Measurements from ENCODE around the gene VPS26C.

VPS26C gene

DNA sequence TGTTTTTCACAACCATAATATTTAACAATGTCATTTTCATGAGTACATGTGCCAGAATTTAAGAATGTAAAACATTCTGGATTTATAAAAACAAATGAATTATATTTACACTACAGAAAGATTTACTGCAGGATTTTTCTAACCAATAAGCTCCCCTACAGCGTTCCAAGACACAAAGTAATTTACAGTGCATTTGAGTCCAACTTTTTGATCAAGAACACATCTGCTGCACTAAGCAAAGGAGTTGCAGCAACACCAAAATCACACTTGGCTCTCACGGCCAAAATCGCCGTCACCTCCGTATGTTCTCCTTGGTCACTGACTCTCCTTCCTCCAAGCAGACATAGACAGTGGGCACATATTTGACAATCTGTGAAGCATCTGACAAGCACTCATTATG is 7.7 kb downstream of the VPS26C start:
- no peak overlapping the region for H3K27ac ChIP-seq
- no peak for TF ChIP-seq ZFX (IDR thresholded peaks at IDR 0.05)
- TF ChIP-seq, protein P1, sequence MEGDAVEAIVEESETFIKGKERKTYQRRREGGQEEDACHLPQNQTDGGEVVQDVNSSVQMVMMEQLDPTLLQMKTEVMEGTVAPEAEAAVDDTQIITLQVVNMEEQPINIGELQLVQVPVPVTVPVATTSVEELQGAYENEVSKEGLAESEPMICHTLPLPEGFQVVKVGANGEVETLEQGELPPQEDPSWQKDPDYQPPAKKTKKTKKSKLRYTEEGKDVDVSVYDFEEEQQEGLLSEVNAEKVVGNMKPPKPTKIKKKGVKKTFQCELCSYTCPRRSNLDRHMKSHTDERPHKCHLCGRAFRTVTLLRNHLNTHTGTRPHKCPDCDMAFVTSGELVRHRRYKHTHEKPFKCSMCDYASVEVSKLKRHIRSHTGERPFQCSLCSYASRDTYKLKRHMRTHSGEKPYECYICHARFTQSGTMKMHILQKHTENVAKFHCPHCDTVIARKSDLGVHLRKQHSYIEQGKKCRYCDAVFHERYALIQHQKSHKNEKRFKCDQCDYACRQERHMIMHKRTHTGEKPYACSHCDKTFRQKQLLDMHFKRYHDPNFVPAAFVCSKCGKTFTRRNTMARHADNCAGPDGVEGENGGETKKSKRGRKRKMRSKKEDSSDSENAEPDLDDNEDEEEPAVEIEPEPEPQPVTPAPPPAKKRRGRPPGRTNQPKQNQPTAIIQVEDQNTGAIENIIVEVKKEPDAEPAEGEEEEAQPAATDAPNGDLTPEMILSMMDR (conservative IDR thresholded peaks at IDR 0.05) = no peak

DNA sequence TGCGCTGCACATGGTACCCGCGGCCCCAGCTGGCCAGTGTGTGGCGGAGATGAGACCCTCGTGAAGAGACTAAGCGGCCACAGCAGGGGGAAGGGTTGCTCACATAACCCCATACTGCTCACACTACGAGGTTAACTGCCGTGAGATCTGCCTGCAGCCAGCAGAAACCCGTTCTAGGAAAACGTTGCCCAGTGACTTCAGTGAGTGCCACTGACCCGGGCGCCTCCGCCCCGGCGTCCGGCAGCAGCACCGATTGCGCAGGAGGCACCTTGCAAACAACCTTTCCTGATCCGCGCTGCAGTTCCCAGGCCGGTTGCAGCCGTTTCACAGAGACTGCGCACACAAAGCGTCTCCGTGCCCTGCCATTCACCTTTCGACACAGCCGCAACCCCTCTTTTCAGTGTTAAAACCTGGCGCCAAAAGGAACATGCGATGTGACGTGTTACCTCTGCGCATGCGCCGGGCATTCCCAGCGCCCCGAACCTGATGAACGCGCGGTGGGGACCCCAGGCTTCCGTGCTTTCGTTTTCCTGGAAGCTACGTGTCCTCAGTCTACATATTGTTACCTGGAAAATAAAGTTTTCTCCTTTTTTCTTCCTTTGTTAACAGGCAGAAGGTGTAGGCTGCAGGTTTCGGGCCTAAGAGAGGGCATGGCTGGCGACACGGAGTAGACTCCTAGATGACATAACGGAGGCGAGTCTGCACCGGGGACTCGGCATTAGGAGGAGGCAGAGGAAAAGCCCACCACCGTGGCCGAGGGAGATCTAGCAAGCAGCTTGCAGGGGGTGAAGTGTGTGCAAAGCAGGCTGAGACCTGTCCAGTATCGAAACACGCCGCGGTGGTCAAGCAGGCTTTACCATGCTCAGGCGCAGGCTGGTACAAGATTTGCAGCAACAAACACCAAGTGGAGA is 8.9 kb downstream of the VPS26C start:
- peak overlapping the region; percentile 84 for H3K27ac ChIP-seq

DNA sequence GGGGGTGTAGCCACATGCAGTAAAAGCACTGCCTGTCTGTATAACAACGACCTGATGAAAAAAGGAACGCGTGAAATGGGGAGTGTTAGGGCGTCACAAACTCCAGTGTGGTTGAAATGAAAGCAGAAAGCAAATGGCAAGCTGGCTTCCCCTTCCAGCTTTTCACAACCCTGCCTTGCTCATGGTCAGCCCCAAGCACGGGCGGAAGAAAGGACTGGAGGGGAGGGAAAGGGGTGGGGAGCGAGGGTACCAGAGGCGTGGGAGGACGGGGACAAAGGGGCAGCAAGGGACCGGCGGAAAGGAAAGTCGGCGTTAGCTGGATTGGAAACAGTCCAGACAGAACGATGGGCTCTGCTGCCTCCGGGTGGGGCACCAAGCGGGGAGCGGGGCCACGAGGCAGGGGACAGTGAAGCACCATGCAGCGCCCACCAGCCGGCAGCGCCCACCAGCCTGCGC is 9.6 kb downstream of the VPS26C start:
- H3K27ac ChIP-seq = peak overlapping the region; percentile 84

More for the DNA sequence above, 8.9 kb downstream of the VPS26C start:
- TF ChIP-seq, protein P1 (conservative IDR thresholded peaks at IDR 0.05) = no peak
- TF ChIP-seq ZFX (IDR thresholded peaks at IDR 0.05) = peak; percentile 51

DNA sequence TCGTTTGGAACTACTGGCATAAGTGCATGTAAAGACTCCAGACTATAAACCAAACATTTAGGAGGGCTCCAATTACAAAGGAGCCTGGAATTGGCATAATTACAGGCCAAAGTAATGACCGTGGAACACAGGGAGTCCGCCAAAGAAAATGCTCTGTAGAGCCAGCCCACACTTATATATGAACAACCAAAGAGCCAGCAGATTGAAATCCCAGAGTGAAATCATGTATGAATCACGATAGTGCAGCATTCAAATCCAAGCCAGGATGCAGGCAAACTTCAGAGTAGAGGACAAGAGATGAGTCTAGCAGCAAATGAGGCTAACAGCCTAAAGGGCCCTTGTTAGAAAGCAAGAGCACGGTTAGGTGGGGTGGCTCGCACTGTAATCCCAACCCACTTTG is 13.1 kb downstream of the VPS26C start:
- TF ChIP-seq ZFX (IDR thresholded peaks at IDR 0.05) = no peak
- TF ChIP-seq, protein P1 (conservative IDR thresholded peaks at IDR 0.05) = no peak
- peak overlapping the region; percentile 19 for H3K27ac ChIP-seq

More for the DNA sequence above, 9.6 kb downstream of the VPS26C start:
- TF ChIP-seq, protein P1 (conservative IDR thresholded peaks at IDR 0.05) = no peak
- no peak for TF ChIP-seq ZFX (IDR thresholded peaks at IDR 0.05)

DNA sequence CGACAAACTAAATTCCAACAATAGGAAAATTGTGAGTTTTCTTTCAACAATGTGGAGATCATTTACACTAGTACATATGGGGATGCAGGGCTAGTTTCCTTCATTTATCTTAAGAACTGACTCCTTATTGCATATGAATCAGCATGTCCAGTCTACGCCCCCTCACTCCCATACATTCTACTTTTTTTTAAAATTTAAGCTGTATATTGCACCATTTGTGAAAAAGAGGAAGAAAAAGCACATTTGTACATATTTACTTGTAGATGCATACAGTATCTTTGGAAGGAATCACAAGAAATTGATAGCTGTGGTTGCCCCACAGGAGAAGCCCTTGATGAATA is 15.9 kb downstream of the VPS26C start:
- H3K27ac ChIP-seq = no peak overlapping the region
- TF ChIP-seq ZFX (IDR thresholded peaks at IDR 0.05) = no peak
- TF ChIP-seq, protein P1 (conservative IDR thresholded peaks at IDR 0.05) = no peak

DNA sequence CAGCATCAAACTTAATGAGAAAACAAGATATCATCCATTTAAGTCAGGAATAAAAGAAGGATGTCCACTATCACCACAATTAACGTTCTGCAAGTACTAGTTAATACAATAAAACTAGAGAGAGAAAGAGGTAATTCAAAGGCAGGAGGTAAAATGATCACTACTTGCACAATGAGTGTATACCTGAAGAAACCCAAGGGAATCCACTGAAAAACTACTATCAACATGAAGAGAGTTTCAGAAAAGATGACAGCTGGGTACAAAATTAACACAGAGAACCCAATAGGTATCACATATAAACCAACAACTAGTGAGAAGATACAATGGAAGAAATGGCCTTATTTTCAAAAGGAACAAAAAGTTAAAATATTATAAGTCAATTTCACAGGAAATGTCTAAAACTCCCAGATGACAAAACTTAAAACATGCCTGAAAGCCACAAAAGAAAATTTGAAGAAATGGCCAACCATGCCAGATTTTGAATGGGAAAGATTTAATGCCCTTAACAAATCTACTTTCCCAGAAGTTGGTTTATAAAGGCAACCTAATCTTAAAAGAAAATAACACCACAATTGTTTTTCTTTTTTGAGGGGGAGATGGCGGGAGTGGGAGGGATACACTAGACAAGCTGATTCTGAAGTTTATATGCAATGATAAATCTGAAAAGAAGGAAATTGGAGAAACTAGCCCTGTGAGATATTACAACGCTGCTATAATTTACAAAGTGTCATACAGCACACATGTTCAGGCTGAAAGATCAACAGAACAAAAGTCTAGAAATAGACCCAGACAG is 17.8 kb downstream of the VPS26C start:
- TF ChIP-seq ZFX (IDR thresholded peaks at IDR 0.05) = no peak
- TF ChIP-seq, protein P1 (conservative IDR thresholded peaks at IDR 0.05) = no peak
- no peak overlapping the region for H3K27ac ChIP-seq

DNA sequence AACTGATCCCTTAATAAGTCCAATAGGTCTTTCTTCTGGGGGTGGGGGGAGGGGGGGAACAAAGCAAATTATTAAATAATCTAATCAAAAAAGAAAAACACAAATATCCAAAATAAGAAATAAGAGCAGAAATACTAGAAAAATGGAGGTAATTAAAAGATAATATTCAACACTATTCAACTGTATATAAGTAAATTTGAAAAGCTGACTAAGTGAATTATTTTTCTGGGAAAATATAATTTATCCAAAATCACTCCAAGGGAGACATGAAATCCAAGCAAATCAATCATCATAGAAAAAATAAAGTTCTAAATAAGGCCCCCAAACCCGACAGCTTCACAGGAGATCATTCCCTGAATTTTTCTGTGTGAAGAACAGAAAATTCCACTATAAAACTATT is 18.8 kb downstream of the VPS26C start:
- no peak overlapping the region for H3K27ac ChIP-seq
- TF ChIP-seq, protein P1 (conservative IDR thresholded peaks at IDR 0.05) = no peak
- no peak for TF ChIP-seq ZFX (IDR thresholded peaks at IDR 0.05)

Measured in C4-2B (cell line).